Stimulated activated naive CD8-positive, alpha-beta T cell treated with anti-CD3 and anti-CD28 coated beads, Interleukin-15, amount 100 ng/mL, for 72 hours (primary cell): ENCODE measurements around the gene ZC3H14.

Source experiments
- ATAC-seq: fragments of 150-1000 bp; cut with Tn5 transposase; 2 replicates; pipeline ENCODE4 v1.10.0; 2021; ENCODE audit warnings: mild to moderate bottlenecking, moderate library complexity
- DNase-seq, 2 donors: peaks; one replicate each; pipeline ENCODE4 v3.0.0; 2021 to 2022
- H3K27ac Mint-ChIP-seq, 2 donors: one replicate each; pipeline ENCODE4 v1.8.0; 2022; ENCODE audit warnings: mild to moderate bottlenecking in 2 of 2, mixed read lengths in 2 of 2, moderate library complexity in 2 of 2
- H3K27me3 Mint-ChIP-seq: one replicate; pipeline ENCODE4 v1.8.0; 2022; ENCODE audit warnings: mixed read lengths
- H3K4me1 Mint-ChIP-seq: one replicate; pipeline ENCODE4 v1.8.0; 2022; ENCODE audit warnings: mild to moderate bottlenecking, mixed read lengths
- H3K4me3 Mint-ChIP-seq, 2 donors: one replicate each; pipeline ENCODE4 v1.8.0; 2022; ENCODE audit warnings: mild to moderate bottlenecking in 2 of 2, mixed read lengths in 2 of 2, moderate library complexity in 1 of 2
- H3K9me3 Mint-ChIP-seq, 2 donors: one replicate each; pipeline ENCODE4 v1.8.0; 2022; ENCODE audit warnings: mixed read lengths in 2 of 2

The ZC3H14 gene

DNA sequence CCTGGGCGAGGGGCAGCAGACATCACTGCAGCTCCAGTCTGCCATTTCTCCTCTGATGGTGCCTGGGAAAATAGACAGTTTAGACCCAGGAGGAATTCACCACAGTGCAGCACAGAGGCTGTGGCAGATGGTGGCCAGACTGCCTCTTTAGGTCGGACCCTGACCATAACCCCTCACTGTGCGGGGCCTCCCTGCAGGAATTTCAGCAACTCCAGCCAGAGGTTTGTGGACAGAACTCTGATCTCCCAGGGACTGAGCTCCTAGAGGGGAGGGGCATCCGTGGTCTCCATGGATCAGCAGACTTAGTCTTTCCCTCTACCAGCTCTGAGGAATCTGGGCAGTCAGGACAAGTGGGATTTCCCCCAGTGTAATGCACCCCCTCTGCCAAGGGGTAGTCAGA lies 106.5 kb downstream of the ZC3H14 start:
- no peak for ATAC-seq
- Mint-ChIP-seq H3K27me3 (no peaks in the 10 kb centered on the region), H3K9me3 (peaks cover 15 to 22% of the 10 kb centered on the region in 2 donors), H3K4me3 (no peak overlapping the region), H3K4me1 (no peaks in the 10 kb centered on the region), H3K27ac (no peak overlapping the region)
- DNase-seq = no peak
